HG02852 (cell line): ENCODE measurements around the gene CLMN.
"Not testable (repeated sequence)": the region's sequence is repeated elsewhere in the genome, so short reads cannot be mapped to it uniquely, and the experiment has no call there.

ENCODE experiments used
- ATAC-seq: cut with Tn5 transposase; IDR thresholded peaks from one replicate; pipeline ENCODE4 v1.9.1; 2021; ENCODE audit warnings: mild to moderate bottlenecking, moderate library complexity; ENCODE audit not compliant: unreplicated experiment

Gene CLMN

GRCh38 chr14:95289323-95290010 lies 30.2 kb downstream of the CLMN start:
- no peak for ATAC-seq

GRCh38 chr14:95288672-95289322 lies 30.9 kb downstream of the CLMN start:
- no peak for ATAC-seq

GRCh38 chr14:95287176-95287754 lies 32.4 kb downstream of the CLMN start:
- ATAC-seq = no peak

- no peak for ATAC-seq
Observed at GRCh38 chr14:95286645-95287044, 33.1 kb downstream of the CLMN start.

- ATAC-seq = no peak
Observed at GRCh38 chr14:95285566-95285965, 34.1 kb downstream of the CLMN start.

- ATAC-seq = not testable (repeated sequence)
Observed at GRCh38 chr14:95283802-95284201, 35.9 kb downstream of the CLMN start.

GRCh38 chr14:95282986-95283380 lies 36.7 kb downstream of the CLMN start:
- not testable (repeated sequence) for ATAC-seq

GRCh38 chr14:95282354-95282985 lies 37.2 kb downstream of the CLMN start:
- no peak for ATAC-seq

- no peak for ATAC-seq
Observed at GRCh38 chr14:95281560-95282176, 38.0 kb downstream of the CLMN start.

GRCh38 chr14:95275494-95275893 lies 44.2 kb downstream of the CLMN start:
- ATAC-seq = no peak

- no peak for ATAC-seq
Observed at GRCh38 chr14:95274874-95275273, 44.8 kb downstream of the CLMN start.

GRCh38 chr14:95274279-95274678 lies 45.4 kb downstream of the CLMN start:
- ATAC-seq = no peak

GRCh38 chr14:95273001-95273978 lies 46.4 kb downstream of the CLMN start:
- no peak for ATAC-seq

- no peak for ATAC-seq
Observed at GRCh38 chr14:95272057-95272456, 47.7 kb downstream of the CLMN start.

- ATAC-seq = no peak
Observed at GRCh38 chr14:95270203-95270602, 49.5 kb downstream of the CLMN start.

- ATAC-seq = no peak
Observed at GRCh38 chr14:95269493-95269892, 50.2 kb downstream of the CLMN start.

- ATAC-seq = no peak
Observed at GRCh38 chr14:95268350-95268749, 51.4 kb downstream of the CLMN start.

- ATAC-seq = no peak
Observed at GRCh38 chr14:95267306-95267705, 52.4 kb downstream of the CLMN start.

- peak; percentile 93 for ATAC-seq
Observed at GRCh38 chr14:95265106-95266094, 54.3 kb downstream of the CLMN start.
